Measurements from ENCODE around the gene TTC8. TPM values are rescaled to one million over a fixed set of nuclear protein-coding genes. Genes with fewer than 3 reads are reported as not detected.

Gene TTC8
- total RNA-seq, 2 donors from 2014 or later, result 20.8 to 34.1 TPM

GRCh38 chr14:88911809-88912208 is 87.4 kb downstream of the TTC8 start:
- DNase-seq (ENCODE audit: low spot score) (no peak), ATAC-seq (ENCODE audit: insufficient number of reproducible peaks, low FRiP score, low read depth) (no peak)
- H3K27ac ChIP-seq, result no peak overlapping the region
- no peaks in the 10 kb centered on the region for H3K4me1 ChIP-seq (ENCODE audit: control insufficient read depth in 1 of 2, low read depth in 2 of 2)
- no peaks in the 10 kb centered on the region for H3K36me3 ChIP-seq
- no peak for TF ChIP-seq CTCF (IDR thresholded peaks at IDR 0.05)
- H3K4me3 ChIP-seq, result no peak overlapping the region
- peaks cover 3% of the 10 kb centered on the region for H3K9me3 ChIP-seq
- H3K27me3 ChIP-seq (replicated peaks; ENCODE audit: insufficient read depth), result no peaks in the 10 kb centered on the region

- no peak for TF ChIP-seq CTCF (IDR thresholded peaks at IDR 0.05)
- Histone ChIP-seq H3K9me3 (no peaks in the 10 kb centered on the region), H3K27me3 (replicated peaks; ENCODE audit: insufficient read depth) (no peaks in the 10 kb centered on the region), H3K4me1 (ENCODE audit: control insufficient read depth in 1 of 2, low read depth in 2 of 2) (no peaks in the 10 kb centered on the region), H3K27ac (no peak overlapping the region), H3K36me3 (no peaks in the 10 kb centered on the region), H3K4me3 (no peak overlapping the region)
- no peak for DNase-seq (ENCODE audit: low spot score)
- no peak for ATAC-seq (ENCODE audit: insufficient number of reproducible peaks, low FRiP score, low read depth)
Observed at GRCh38 chr14:88914956-88915355, 90.5 kb downstream of the TTC8 start.

GRCh38 chr14:88919502-88919901 is 95.1 kb downstream of the TTC8 start:
- ATAC-seq (ENCODE audit: insufficient number of reproducible peaks, low FRiP score, low read depth), result no peak
- no peak for TF ChIP-seq CTCF (IDR thresholded peaks at IDR 0.05)

More at GRCh38 chr14:88919502-88919901, 95.1 kb downstream of the TTC8 start:
- Histone ChIP-seq H3K27ac (no peak overlapping the region), H3K4me1 (ENCODE audit: control insufficient read depth in 1 of 2, low read depth in 2 of 2) (no peaks in the 10 kb centered on the region), H3K9me3 (no peaks in the 10 kb centered on the region), H3K27me3 (replicated peaks; ENCODE audit: insufficient read depth) (no peaks in the 10 kb centered on the region), H3K36me3 (no peaks in the 10 kb centered on the region), H3K4me3 (no peak overlapping the region)
- no peak for DNase-seq (ENCODE audit: low spot score)

Other genes starting within 250 kb of the TTC8 start
- under 1 TPM; 0.41 to 0.71 TPM for gene EML5, start 31.7 kb upstream of the TTC8 start, total RNA-seq